BJ (cell line): ENCODE data around the gene PPIP5K2. TPM values are rescaled to one million over a fixed set of nuclear protein-coding genes. Genes with fewer than 3 reads are reported as not detected.

ENCODE experiments used
- CTCF ChIA-PET: fragments of 350-600 bp; formaldehyde crosslinking; extraction: SDS; loops from one replicate; lab custom pipeline; 2021; ENCODE audit warnings: antibody characterized with exemption, inconsistent platforms; lab: Yijun Ruan, JAX
- POLR2A ChIA-PET: fragments of 300-600 bp; sonication (Branson Sonifier 250); formaldehyde crosslinking; extraction: SDS; loops from one replicate; lab custom pipeline; 2021; ENCODE audit warnings: antibody characterized with exemption; lab: Charles Lee
- DNase-seq: peaks from one replicate; pipeline ENCODE4 v3.0.0-alpha.2; 2011; ENCODE audit warnings: low read depth
- H3K27me3 ChIP-seq: 2 replicates; pipeline ENCODE4 v1.6.0; 2011; ENCODE audit warnings: low read length; ENCODE audit not compliant: control insufficient read depth, insufficient read depth
- H3K36me3 ChIP-seq: 2 replicates; pipeline ENCODE4 v1.5.1; 2011; ENCODE audit warnings: low read length; ENCODE audit not compliant: control insufficient read depth, insufficient read depth
- H3K4me3 ChIP-seq: 2 replicates; pipeline ENCODE4 v1.5.1; 2011; ENCODE audit warnings: low read depth, mild to moderate bottlenecking, control low read depth, low read length
- CTCF ChIP-seq: IDR thresholded peaks from 2 replicates; pipeline ENCODE4 v1.5.1; 2011; ENCODE audit warnings: low read depth, mild to moderate bottlenecking, control low read depth, inconsistent platforms, low read length, moderate library complexity; ENCODE audit not compliant: insufficient read depth
- polyA plus RNA-seq: library from polyadenylated mRNA; depleted of rRNA; stranded (reverse); fragments of >200 nt; gene quantifications from 2 replicates; pipeline ENCODE4 v1.2.3, GENCODE V29; 2011

The PPIP5K2 gene
- polyA plus RNA-seq, 1 experiment, result 33.6 TPM

DNA sequence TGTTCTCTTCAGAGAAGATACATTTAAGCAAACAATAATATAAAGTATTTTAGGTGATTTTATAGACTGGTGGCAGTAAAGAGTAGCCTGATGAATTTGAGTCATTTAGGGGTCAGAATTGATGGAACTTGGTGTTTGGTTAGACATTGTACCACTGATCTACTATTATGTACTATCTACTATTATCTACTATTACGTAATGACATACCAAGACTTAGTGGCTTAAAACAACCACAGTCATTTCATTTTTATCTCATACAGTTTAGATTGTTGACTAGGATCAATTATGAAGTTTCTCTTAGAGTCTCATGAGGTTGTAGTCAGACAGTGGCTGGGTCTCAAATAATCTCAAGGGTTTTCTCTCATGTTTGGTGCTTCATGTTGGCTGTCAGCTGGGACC lies 54.0 kb downstream of the PPIP5K2 start:
- no peak for TF ChIP-seq CTCF
- Histone ChIP-seq H3K36me3 (peaks cover 3% of the 10 kb centered on the region; the same call in 1 of the 2 replicates), H3K4me3 (no peak overlapping the region), H3K27me3 (no peaks in the 10 kb centered on the region)
- POLR2A ChIA-PET, result no interaction called here
- CTCF ChIA-PET, result no interaction called here
- DNase-seq, result no peak

DNA sequence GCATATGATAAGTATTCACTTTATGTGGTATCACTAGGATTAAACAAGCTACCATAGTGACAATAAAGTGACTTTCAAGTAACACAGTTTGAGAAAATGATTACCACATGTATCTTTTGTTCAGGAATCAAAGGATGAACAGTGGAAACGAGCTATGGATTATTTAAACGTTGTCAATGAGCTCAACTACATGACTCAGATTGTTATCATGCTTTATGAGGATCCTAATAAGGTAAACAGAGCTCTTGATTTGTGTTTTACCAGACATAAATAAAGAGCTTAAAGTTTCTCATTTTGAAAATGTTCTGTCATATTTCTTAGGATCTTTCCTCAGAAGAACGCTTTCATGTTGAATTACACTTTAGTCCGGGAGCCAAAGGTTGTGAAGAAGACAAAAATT lies 57.4 kb downstream of the PPIP5K2 start:
- no peak for DNase-seq
- Histone ChIP-seq H3K36me3 (peaks cover 3% of the 10 kb centered on the region; the same call in 1 of the 2 replicates), H3K27me3 (no peaks in the 10 kb centered on the region), H3K4me3 (no peak overlapping the region)
- POLR2A ChIA-PET, result no interaction called here
- TF ChIP-seq CTCF, result no peak
- CTCF ChIA-PET, result interaction anchor here (0.6 to 1.2 kb wide), 2 partner anchors 9 to 10 kb away, joined by 3 read pairs; no protein-coding TSS in a partner anchor

- H3K27me3 ChIP-seq, result no peaks in the 10 kb centered on the region
- DNase-seq, result no peak
- TF ChIP-seq CTCF, result no peak
- POLR2A ChIA-PET, result no interaction called here
- peaks cover 3% of the 10 kb centered on the region; the same call in 1 of the 2 replicates for H3K36me3 ChIP-seq
- no peak overlapping the region for H3K4me3 ChIP-seq
- CTCF ChIA-PET, result no interaction called here
Observed at GRCh38 chr5:103178167-103178566, 58.1 kb downstream of the PPIP5K2 start.

DNA sequence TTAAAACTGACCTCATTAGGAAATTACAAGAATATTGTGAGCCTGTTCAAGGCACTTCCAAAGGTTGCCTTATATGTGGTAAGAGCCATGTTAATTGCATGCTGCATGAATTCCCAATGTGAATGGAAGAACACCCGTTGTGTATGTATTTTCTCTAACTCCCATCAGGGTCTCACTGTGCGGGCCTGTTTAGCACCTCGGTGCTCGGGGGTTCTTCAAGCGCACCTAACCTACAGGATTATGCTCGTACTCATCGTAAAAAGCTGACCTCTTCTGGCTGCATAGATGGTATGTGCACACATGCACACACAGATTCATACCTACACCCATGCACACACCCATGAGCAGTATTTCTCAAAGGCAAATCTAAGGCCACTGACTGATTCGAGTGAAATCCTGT lies 66.1 kb downstream of the PPIP5K2 start:
- peaks cover 3% of the 10 kb centered on the region; the same call in 1 of the 2 replicates for H3K36me3 ChIP-seq
- H3K27me3 ChIP-seq, result no peaks in the 10 kb centered on the region
- POLR2A ChIA-PET, result no interaction called here
- DNase-seq, result no peak
- CTCF ChIA-PET, result interaction anchor here (0.9 to 1.2 kb wide), 3 partner anchors 9 to 289 kb away, joined by 3 read pairs; no protein-coding TSS in a partner anchor
- TF ChIP-seq CTCF, result no peak
- H3K4me3 ChIP-seq, result no peak overlapping the region

DNA sequence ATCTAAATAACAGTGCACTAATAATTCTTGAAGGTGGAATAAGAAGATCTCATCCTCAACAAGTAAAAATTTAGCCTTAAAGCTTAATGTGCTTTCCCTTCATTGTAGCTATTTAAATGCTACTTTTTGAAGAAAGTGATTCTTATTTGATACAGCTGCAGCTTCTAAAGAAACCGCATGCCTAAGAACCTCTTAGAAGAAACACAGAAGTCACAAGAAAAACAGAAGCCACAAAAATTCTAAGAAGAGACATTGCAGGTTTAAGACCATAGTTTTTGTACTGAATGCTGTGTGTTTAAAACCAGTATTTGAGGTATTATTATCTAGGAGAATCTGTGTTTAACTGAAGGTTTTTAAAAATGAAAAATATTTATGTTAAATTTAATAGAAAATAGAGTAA lies 68.3 kb downstream of the PPIP5K2 start:
- CTCF ChIA-PET, result interaction anchor here (0.7 kb wide), 1 partner anchor 287 kb away, joined by 3 read pairs; no protein-coding TSS in a partner anchor
- DNase-seq, result no peak
- peaks cover 3% of the 10 kb centered on the region; the same call in 1 of the 2 replicates for H3K36me3 ChIP-seq

More for the DNA sequence above, 68.3 kb downstream of the PPIP5K2 start:
- Histone ChIP-seq H3K27me3 (no peaks in the 10 kb centered on the region), H3K4me3 (no peak overlapping the region)
- POLR2A ChIA-PET, result no interaction called here
- TF ChIP-seq CTCF, result no peak
